ENCODE measurements around the gene IFT122.

The IFT122 gene

DNA sequence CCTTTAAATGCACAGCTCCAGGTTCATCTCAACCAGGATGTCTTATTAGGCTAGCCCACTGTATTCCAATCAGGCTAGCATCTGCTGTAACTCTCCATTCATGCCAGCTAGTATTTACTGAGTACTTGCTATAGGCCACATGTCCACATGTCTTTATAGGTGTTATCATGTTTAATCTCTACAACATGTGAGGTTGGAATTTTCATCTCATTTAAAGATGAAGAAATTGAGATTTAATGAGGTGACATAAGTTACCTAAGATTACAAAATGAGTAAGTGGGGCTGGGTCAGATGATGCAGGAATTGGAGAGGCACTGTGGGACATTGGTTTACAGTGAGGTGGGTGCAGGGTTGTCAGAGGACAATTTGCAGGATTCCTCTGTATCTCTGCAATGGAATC, 2.9 kb downstream of the IFT122 start:
- Histone ChIP-seq H3K27ac (replicated peaks) (peak overlapping the region; percentile 10; the same call in 1 of the 2 replicates), H3K27me3 (ENCODE audit: insufficient read depth, poor library complexity, severe bottlenecking) (no peaks in the 10 kb centered on the region), H3K4me3 (replicated peaks; ENCODE audit: insufficient read depth, low read length) (no peak overlapping the region)
- TF ChIP-seq SPI1 (IDR thresholded peaks at IDR 0.05; ENCODE audit: borderline replicate concordance, low read depth) (no peak), POLR2AphosphoS5 (IDR thresholded peaks at IDR 0.05; ENCODE audit: low read depth) (no peak), GABPA (IDR thresholded peaks at IDR 0.05; ENCODE audit: low read depth) (no peak)
- TF ChIP-seq, protein P1, sequence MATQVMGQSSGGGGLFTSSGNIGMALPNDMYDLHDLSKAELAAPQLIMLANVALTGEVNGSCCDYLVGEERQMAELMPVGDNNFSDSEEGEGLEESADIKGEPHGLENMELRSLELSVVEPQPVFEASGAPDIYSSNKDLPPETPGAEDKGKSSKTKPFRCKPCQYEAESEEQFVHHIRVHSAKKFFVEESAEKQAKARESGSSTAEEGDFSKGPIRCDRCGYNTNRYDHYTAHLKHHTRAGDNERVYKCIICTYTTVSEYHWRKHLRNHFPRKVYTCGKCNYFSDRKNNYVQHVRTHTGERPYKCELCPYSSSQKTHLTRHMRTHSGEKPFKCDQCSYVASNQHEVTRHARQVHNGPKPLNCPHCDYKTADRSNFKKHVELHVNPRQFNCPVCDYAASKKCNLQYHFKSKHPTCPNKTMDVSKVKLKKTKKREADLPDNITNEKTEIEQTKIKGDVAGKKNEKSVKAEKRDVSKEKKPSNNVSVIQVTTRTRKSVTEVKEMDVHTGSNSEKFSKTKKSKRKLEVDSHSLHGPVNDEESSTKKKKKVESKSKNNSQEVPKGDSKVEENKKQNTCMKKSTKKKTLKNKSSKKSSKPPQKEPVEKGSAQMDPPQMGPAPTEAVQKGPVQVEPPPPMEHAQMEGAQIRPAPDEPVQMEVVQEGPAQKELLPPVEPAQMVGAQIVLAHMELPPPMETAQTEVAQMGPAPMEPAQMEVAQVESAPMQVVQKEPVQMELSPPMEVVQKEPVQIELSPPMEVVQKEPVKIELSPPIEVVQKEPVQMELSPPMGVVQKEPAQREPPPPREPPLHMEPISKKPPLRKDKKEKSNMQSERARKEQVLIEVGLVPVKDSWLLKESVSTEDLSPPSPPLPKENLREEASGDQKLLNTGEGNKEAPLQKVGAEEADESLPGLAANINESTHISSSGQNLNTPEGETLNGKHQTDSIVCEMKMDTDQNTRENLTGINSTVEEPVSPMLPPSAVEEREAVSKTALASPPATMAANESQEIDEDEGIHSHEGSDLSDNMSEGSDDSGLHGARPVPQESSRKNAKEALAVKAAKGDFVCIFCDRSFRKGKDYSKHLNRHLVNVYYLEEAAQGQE (IDR thresholded peaks at IDR 0.05; ENCODE audit: insufficient replicate concordance, low read depth) = no peak
- TF ChIP-seq, protein P2, sequence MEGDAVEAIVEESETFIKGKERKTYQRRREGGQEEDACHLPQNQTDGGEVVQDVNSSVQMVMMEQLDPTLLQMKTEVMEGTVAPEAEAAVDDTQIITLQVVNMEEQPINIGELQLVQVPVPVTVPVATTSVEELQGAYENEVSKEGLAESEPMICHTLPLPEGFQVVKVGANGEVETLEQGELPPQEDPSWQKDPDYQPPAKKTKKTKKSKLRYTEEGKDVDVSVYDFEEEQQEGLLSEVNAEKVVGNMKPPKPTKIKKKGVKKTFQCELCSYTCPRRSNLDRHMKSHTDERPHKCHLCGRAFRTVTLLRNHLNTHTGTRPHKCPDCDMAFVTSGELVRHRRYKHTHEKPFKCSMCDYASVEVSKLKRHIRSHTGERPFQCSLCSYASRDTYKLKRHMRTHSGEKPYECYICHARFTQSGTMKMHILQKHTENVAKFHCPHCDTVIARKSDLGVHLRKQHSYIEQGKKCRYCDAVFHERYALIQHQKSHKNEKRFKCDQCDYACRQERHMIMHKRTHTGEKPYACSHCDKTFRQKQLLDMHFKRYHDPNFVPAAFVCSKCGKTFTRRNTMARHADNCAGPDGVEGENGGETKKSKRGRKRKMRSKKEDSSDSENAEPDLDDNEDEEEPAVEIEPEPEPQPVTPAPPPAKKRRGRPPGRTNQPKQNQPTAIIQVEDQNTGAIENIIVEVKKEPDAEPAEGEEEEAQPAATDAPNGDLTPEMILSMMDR (IDR thresholded peaks at IDR 0.05; ENCODE audit: insufficient read depth, low read length) = no peak
- no peak for DNase-seq (ENCODE audit: low read depth in 1 of 2, low spot score in 1 of 2)

DNA sequence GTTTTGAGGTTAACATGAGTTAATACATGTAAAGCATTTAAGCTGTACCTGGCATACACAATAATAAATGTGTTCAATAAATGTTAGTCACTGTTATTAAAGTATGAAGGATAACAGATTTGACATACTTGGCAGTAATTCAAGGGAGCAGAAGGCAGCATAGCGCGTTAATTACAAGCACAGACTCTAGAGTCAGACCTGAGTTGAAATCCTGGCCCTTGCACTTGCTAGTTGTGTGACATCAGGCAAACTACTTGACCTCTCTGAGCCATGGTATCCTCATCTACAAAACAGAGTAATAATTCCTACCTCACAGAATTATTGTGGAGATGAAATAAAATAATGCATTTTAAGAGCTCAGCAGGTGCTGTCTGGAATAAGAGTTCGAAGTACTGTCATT, 5.4 kb downstream of the IFT122 start:
- H3K27ac ChIP-seq (replicated peaks) = no peak overlapping the region
- TF ChIP-seq, protein P2 (IDR thresholded peaks at IDR 0.05; ENCODE audit: insufficient read depth, low read length) = no peak
- TF ChIP-seq GABPA (IDR thresholded peaks at IDR 0.05; ENCODE audit: low read depth) (no peak), SPI1 (IDR thresholded peaks at IDR 0.05; ENCODE audit: borderline replicate concordance, low read depth) (no peak), POLR2AphosphoS5 (IDR thresholded peaks at IDR 0.05; ENCODE audit: low read depth) (no peak)
- TF ChIP-seq, protein P1 (IDR thresholded peaks at IDR 0.05; ENCODE audit: insufficient replicate concordance, low read depth) = no peak

DNA sequence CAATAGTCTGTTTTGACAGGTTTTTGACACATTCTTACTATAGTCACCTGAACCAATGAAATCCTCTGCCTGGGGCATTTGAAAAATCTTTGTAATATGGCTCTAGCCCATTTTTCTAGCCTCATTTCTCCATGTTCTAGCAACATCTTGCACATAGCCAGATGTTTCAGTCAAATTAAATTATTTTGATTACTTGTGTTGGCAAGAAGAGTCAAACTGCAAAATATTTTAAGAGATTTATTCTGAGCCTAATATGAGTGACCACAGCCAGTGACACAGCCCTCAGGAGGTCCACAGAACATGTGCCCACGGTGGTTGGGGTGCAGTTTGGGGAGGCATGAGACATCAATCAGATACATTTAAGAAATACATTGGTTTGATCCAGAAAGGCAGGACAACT, 6.9 kb downstream of the IFT122 start:
- Histone ChIP-seq H3K27me3 (ENCODE audit: insufficient read depth, poor library complexity, severe bottlenecking) (no peaks in the 10 kb centered on the region), H3K4me3 (replicated peaks; ENCODE audit: insufficient read depth, low read length) (no peak overlapping the region), H3K27ac (replicated peaks) (no peak overlapping the region)
- no peak for TF ChIP-seq GABPA (IDR thresholded peaks at IDR 0.05; ENCODE audit: low read depth)
- no peak for TF ChIP-seq POLR2AphosphoS5 (IDR thresholded peaks at IDR 0.05; ENCODE audit: low read depth)
- TF ChIP-seq SPI1 (IDR thresholded peaks at IDR 0.05; ENCODE audit: borderline replicate concordance, low read depth) = no peak
- TF ChIP-seq, protein P1 (IDR thresholded peaks at IDR 0.05; ENCODE audit: insufficient replicate concordance, low read depth) = no peak
- TF ChIP-seq, protein P2 (IDR thresholded peaks at IDR 0.05; ENCODE audit: insufficient read depth, low read length) = no peak
- DNase-seq (ENCODE audit: low read depth in 1 of 2, low spot score in 1 of 2) = no peak

More for the DNA sequence above, 5.4 kb downstream of the IFT122 start:
- Histone ChIP-seq H3K4me3 (replicated peaks; ENCODE audit: insufficient read depth, low read length) (no peak overlapping the region), H3K27me3 (ENCODE audit: insufficient read depth, poor library complexity, severe bottlenecking) (no peaks in the 10 kb centered on the region)
- no peak for DNase-seq (ENCODE audit: low read depth in 1 of 2, low spot score in 1 of 2)
